HepG2 (cell line): Measurements from ENCODE around the gene CLDN9. TPM values are rescaled to one million over a fixed set of nuclear protein-coding genes. Genes with fewer than 3 reads are reported as not detected.
A peak's percentile ranks its signal among the peaks of the same experiment; 100 is the strongest.

ENCODE experiments used
- ARID3A ChIP-seq: IDR thresholded peaks from 2 replicates; pipeline ENCODE4 v1.6.1; 2012; ENCODE audit warnings: low read depth, low read length, improper control_type of control experiment
- BRCA1 ChIP-seq: sonication (generic); formaldehyde crosslinking; IDR thresholded peaks from 2 replicates; pipeline ENCODE4 v1.4.0; 2020; ENCODE audit warnings: missing genetic modification reagents
- CCAR2 ChIP-seq: fragments of 200-400 bp; formaldehyde crosslinking; optimal IDR thresholded peaks from 2 replicates; pipeline ENCODE3; 2018; ENCODE audit warnings: low read depth, mild to moderate bottlenecking, low read length, moderate library complexity
- GRHL1 ChIP-seq: sonication (generic); formaldehyde crosslinking; conservative IDR thresholded peaks from 2 replicates; pipeline ENCODE4 v1.8.0; 2022; ENCODE audit warnings: missing genetic modification reagents
- HDAC6 ChIP-seq: fragments of 200-600 bp; sonication (generic); IDR thresholded peaks from 2 replicates; pipeline ENCODE4 v1.7.0; 2017; ENCODE audit warnings: mild to moderate bottlenecking, antibody characterized with exemption, low read length, low read depth
- HOXA3 ChIP-seq: sonication (generic); formaldehyde crosslinking; IDR thresholded peaks from 2 replicates; pipeline ENCODE4 v1.5.0; 2020; ENCODE audit warnings: missing genetic modification reagents
- MAFF ChIP-seq: IDR thresholded peaks from 2 replicates; pipeline ENCODE4 v1.6.1; 2011; ENCODE audit warnings: low read depth, low read length, improper control_type of control experiment
- NPAS2 ChIP-seq: sonication (generic); formaldehyde crosslinking; IDR thresholded peaks from 2 replicates; pipeline ENCODE4 v1.8.0; 2022; ENCODE audit warnings: mild to moderate bottlenecking, missing genetic modification reagents, borderline replicate concordance
- NR2F1 ChIP-seq, 2 experiments: fragments of 450-650 bp in 1 of 2; formaldehyde crosslinking in 1 of 2; IDR thresholded peaks; 2 replicates each; pipeline versions ENCODE4 v1.5.0 to v1.6.1; 2016 to 2020; ENCODE audit warnings: mild to moderate bottlenecking in 1 of 2, missing compliant biosample characterization in 1 of 2, missing genetic modification reagents in 1 of 2, moderate library complexity in 1 of 2
- ONECUT2 ChIP-seq: sonication (generic); formaldehyde crosslinking; IDR thresholded peaks from 2 replicates; pipeline ENCODE4 v1.4.0; 2020; ENCODE audit warnings: missing genetic modification reagents
- RBM39 ChIP-seq: fragments of 200-400 bp; formaldehyde crosslinking; IDR thresholded peaks from one replicate; pipeline ENCODE4 v1.6.1; 2018; ENCODE audit warnings: antibody characterized with exemption, mild to moderate bottlenecking, low read depth, low read length; ENCODE audit not compliant: poor library complexity, severe bottlenecking
- SALL2 ChIP-seq: sonication (generic); formaldehyde crosslinking; IDR thresholded peaks from 2 replicates; pipeline ENCODE4 v1.8.1; 2023; ENCODE audit warnings: mild to moderate bottlenecking, missing genetic modification reagents, inconsistent platforms
- TCF7L2 ChIP-seq: IDR thresholded peaks from 2 replicates; pipeline ENCODE4 v1.6.1; 2011; ENCODE audit warnings: mild to moderate bottlenecking, low read depth, low read length, moderate library complexity
- TEAD3 ChIP-seq: optimal IDR thresholded peaks from 2 replicates; pipeline ENCODE3; 2016; ENCODE audit warnings: borderline replicate concordance
- ZHX2 ChIP-seq, 2 experiments: sonication (generic) in 1 of 2; formaldehyde crosslinking in 1 of 2; IDR thresholded peaks; 2 replicates each; pipeline versions ENCODE4 v1.6.1 to v1.9.0; 2014 to 2022; ENCODE audit warnings: antibody characterized with exemption in 1 of 2, borderline replicate concordance in 1 of 2, inconsistent platforms in 1 of 2, low read depth in 1 of 2, missing genetic modification reagents in 1 of 2
- ZKSCAN8 ChIP-seq: IDR thresholded peaks from 2 replicates; pipeline ENCODE4 v1.6.1; 2016; ENCODE audit warnings: borderline replicate concordance, missing genetic modification reagents, missing compliant biosample characterization
- ZNF329 ChIP-seq: sonication (generic); formaldehyde crosslinking; IDR thresholded peaks from 2 replicates; pipeline ENCODE4 v1.9.0; 2021; ENCODE audit warnings: low read depth, mild to moderate bottlenecking, missing genetic modification reagents
- ZNF441 ChIP-seq: sonication (generic); formaldehyde crosslinking; IDR thresholded peaks from 2 replicates; pipeline ENCODE4 v1.7.0; 2021; ENCODE audit warnings: missing genetic modification reagents, borderline replicate concordance
- ZSCAN20 ChIP-seq: sonication (generic); formaldehyde crosslinking; IDR thresholded peaks from 2 replicates; pipeline ENCODE4 v1.4.0; 2020; ENCODE audit warnings: missing genetic modification reagents, mild to moderate bottlenecking, borderline replicate concordance
- polyA plus RNA-seq, 8 experiments: library from polyadenylated mRNA; depleted of rRNA in 3 of 8; stranded (reverse) in 7 of 8; unstranded in 1 of 8; fragments of >200 nt; fragmentation: Illumina TruSeq in 4 of 8; extraction: Trizol in 4 of 8; gene quantifications; 2 replicates each; pipeline versions ENCODE4 v1.2.1 to v1.2.3, GENCODE V29; 2011 to 2016; ENCODE audit warnings: low read depth in 4 of 8, missing spikeins in 1 of 8, mixed read lengths in 1 of 8; ENCODE audit not compliant: insufficient read depth in 1 of 8
- total RNA-seq, 5 experiments: library from RNA; depleted of rRNA; stranded (reverse); fragments of >200 nt; fragmentation: Illumina TruSeq; extraction: Trizol; gene quantifications; 2 replicates each; pipeline ENCODE4 v1.2.3, GENCODE V29; 2016; ENCODE audit warnings: low read depth in 1 of 5

The CLDN9 gene
- total and polyA plus RNA-seq, 2 of the 13 experiments (the other 11 are each of a cell fraction or from before 2014, with no cell fraction given) = 0.15 to 0.26 TPM

GRCh38 chr16:3023669-3024478 lies 11.2 kb downstream of the CLDN9 start, which contains the start of the genes HCFC1R1 and THOC6 (continued):
- no peak; the same call in 1 of the 2 replicates for TF ChIP-seq ZNF441 (CRISPR knock-in tag)
- TF ChIP-seq HOXA3 = peak; percentile 94
- TF ChIP-seq MAFF = no peak
- no peak for TF ChIP-seq ARID3A
- peak; percentile 9 to 44; a peak in 2 of 4 replicates for TF ChIP-seq NR2F1 (CRISPR knock-in tag; IDR thresholded peaks at IDR 0.05)
- no peak for TF ChIP-seq TCF7L2
- no peak for TF ChIP-seq BRCA1 (CRISPR knock-in tag)
- 0 out of 2 replicates have a peak, but pooled peaks have one; percentile 75 for TF ChIP-seq ZNF329 (CRISPR knock-in tag)
- no peak; the same call in 1 of the 2 replicates for TF ChIP-seq ZKSCAN8
- TF ChIP-seq GRHL1 (CRISPR knock-in tag) = no peak; the same call in 1 of the 2 replicates
- no peak for TF ChIP-seq HDAC6
- TF ChIP-seq ONECUT2 (CRISPR knock-in tag) = no peak
- TF ChIP-seq RBM39 = no peak
- TF ChIP-seq NPAS2 (CRISPR knock-in tag) = no peak
- peak; percentile 75; the same call in 1 of the 2 replicates for TF ChIP-seq ZHX2 (IDR thresholded peaks at IDR 0.05; ENCODE audit: low read depth)
- TF ChIP-seq ZHX2 (CRISPR knock-in tag; IDR thresholded peaks at IDR 0.05; ENCODE audit: borderline replicate concordance) = no peak
- no peak for TF ChIP-seq SALL2 (CRISPR knock-in tag)
- TF ChIP-seq CCAR2 = no peak
- TF ChIP-seq ZSCAN20 (CRISPR knock-in tag) = no peak
- peak; percentile 80 for TF ChIP-seq TEAD3 (CRISPR knock-in tag)
